ENCODE measurements around the gene TMEM181. TPM values are rescaled to one million over a fixed set of nuclear protein-coding genes. Genes with fewer than 3 reads are reported as not detected.

TMEM181 gene
- total and polyA plus RNA-seq, 2 of the 13 experiments (the other 11 are each of a cell fraction or from before 2014, with no cell fraction given): 59.1 to 108 TPM

- TF ChIP-seq, protein P1, sequence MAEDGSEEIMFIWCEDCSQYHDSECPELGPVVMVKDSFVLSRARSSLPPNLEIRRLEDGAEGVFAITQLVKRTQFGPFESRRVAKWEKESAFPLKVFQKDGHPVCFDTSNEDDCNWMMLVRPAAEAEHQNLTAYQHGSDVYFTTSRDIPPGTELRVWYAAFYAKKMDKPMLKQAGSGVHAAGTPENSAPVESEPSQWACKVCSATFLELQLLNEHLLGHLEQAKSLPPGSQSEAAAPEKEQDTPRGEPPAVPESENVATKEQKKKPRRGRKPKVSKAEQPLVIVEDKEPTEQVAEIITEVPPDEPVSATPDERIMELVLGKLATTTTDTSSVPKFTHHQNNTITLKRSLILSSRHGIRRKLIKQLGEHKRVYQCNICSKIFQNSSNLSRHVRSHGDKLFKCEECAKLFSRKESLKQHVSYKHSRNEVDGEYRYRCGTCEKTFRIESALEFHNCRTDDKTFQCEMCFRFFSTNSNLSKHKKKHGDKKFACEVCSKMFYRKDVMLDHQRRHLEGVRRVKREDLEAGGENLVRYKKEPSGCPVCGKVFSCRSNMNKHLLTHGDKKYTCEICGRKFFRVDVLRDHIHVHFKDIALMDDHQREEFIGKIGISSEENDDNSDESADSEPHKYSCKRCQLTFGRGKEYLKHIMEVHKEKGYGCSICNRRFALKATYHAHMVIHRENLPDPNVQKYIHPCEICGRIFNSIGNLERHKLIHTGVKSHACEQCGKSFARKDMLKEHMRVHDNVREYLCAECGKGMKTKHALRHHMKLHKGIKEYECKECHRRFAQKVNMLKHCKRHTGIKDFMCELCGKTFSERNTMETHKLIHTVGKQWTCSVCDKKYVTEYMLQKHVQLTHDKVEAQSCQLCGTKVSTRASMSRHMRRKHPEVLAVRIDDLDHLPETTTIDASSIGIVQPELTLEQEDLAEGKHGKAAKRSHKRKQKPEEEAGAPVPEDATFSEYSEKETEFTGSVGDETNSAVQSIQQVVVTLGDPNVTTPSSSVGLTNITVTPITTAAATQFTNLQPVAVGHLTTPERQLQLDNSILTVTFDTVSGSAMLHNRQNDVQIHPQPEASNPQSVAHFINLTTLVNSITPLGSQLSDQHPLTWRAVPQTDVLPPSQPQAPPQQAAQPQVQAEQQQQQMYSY (CRISPR knock-in tag; IDR thresholded peaks at IDR 0.05): no peak
- TF ChIP-seq, protein P2, sequence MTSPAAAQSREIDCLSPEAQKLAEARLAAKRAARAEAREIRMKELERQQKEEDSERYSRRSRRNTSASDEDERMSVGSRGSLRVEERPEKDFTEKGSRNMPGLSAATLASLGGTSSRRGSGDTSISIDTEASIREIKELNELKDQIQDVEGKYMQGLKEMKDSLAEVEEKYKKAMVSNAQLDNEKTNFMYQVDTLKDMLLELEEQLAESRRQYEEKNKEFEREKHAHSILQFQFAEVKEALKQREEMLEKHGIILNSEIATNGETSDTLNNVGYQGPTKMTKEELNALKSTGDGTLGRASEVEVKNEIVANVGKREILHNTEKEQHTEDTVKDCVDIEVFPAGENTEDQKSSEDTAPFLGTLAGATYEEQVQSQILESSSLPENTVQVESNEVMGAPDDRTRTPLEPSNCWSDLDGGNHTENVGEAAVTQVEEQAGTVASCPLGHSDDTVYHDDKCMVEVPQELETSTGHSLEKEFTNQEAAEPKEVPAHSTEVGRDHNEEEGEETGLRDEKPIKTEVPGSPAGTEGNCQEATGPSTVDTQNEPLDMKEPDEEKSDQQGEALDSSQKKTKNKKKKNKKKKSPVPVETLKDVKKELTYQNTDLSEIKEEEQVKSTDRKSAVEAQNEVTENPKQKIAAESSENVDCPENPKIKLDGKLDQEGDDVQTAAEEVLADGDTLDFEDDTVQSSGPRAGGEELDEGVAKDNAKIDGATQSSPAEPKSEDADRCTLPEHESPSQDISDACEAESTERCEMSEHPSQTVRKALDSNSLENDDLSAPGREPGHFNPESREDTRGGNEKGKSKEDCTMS (CRISPR knock-in tag; conservative IDR thresholded peaks at IDR 0.05): peak; percentile 54; the same call in 1 of the 2 replicates
- peak; percentile 98 for TF ChIP-seq SMAD1 (CRISPR knock-in tag; IDR thresholded peaks at IDR 0.05; ENCODE audit: borderline replicate concordance, low read depth)
- no peak for TF ChIP-seq CSRNP2 (CRISPR knock-in tag; conservative IDR thresholded peaks at IDR 0.05; ENCODE audit: low read depth)
- TF ChIP-seq ZNF639 (CRISPR knock-in tag; conservative IDR thresholded peaks at IDR 0.05): peak; percentile 88
- peak; percentile 60 for TF ChIP-seq FOXK2 (IDR thresholded peaks at IDR 0.05)
- 0 out of 2 replicates have a peak, but pooled peaks have one; percentile 29 for TF ChIP-seq MLXIP (CRISPR knock-in tag; IDR thresholded peaks at IDR 0.05; ENCODE audit: borderline replicate concordance)
- TF ChIP-seq HNRNPUL1 (IDR thresholded peaks at IDR 0.05; ENCODE audit: low read depth, low read length): no peak
- TF ChIP-seq SP4 (CRISPR knock-in tag; IDR thresholded peaks at IDR 0.05): no peak; the same call in none of the 2 replicates
- TF ChIP-seq MEIS1 (CRISPR knock-in tag; IDR thresholded peaks at IDR 0.05; ENCODE audit: borderline replicate concordance): peak; percentile 99
- peak; percentile 77 for TF ChIP-seq RAD21 (CRISPR knock-in tag; IDR thresholded peaks at IDR 0.05)
- no peak for TF ChIP-seq ZFP62 (CRISPR knock-in tag; IDR thresholded peaks at IDR 0.05)
- TF ChIP-seq TAF1 (CRISPR knock-in tag; IDR thresholded peaks at IDR 0.05): peak; percentile 66
- TF ChIP-seq RARA (CRISPR knock-in tag; IDR thresholded peaks at IDR 0.05): peak; percentile 96
- TF ChIP-seq MAZ (IDR thresholded peaks at IDR 0.05; ENCODE audit: borderline replicate concordance, low read depth, low read length): peak; percentile 74; the same call in 1 of the 2 replicates
- TF ChIP-seq MAZ (CRISPR knock-in tag; IDR thresholded peaks at IDR 0.05; ENCODE audit: low read depth): peak; percentile 68
Observed at GRCh38 chr6:158571826-158572652, 12.1 kb downstream of the TMEM181 start (continued).

All from HepG2 (cell line).